ENCODE measurements around the gene POC1A.

DNA sequence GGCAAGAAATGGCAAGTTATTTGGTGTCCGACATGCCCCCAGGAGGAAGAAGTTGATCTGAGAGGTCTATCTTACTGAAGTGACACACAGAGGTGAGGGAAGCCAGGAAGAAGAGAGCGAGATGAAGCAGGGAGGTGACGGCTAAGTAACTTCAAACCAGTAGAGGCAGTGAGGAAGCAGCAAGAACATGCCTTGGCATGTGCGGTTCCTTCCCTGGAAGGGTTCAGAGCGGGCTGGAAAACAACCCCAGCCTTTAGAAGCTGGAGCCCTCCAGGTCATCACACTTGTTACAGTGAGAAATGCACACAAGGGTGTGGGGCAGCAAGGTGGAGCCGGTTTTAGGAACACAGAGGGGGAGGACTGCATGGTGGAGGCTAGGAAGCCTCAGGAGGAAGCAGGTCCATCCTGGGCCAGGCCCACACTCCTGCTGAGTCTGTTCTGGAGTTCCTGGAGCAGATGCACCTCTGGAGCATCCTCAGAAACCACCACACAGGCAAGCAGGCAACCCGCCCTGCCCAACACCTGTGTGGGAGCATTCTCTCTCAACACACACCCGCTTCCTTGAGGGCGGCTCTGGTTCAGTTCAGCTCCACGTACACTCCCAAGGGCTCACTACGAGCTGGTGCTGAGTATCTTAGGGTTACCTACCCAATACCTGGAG lies 47.1 kb downstream of the POC1A start:
- TF ChIP-seq POLR2A (IDR thresholded peaks at IDR 0.05), result no peak
- TF ChIP-seq, protein P1, sequence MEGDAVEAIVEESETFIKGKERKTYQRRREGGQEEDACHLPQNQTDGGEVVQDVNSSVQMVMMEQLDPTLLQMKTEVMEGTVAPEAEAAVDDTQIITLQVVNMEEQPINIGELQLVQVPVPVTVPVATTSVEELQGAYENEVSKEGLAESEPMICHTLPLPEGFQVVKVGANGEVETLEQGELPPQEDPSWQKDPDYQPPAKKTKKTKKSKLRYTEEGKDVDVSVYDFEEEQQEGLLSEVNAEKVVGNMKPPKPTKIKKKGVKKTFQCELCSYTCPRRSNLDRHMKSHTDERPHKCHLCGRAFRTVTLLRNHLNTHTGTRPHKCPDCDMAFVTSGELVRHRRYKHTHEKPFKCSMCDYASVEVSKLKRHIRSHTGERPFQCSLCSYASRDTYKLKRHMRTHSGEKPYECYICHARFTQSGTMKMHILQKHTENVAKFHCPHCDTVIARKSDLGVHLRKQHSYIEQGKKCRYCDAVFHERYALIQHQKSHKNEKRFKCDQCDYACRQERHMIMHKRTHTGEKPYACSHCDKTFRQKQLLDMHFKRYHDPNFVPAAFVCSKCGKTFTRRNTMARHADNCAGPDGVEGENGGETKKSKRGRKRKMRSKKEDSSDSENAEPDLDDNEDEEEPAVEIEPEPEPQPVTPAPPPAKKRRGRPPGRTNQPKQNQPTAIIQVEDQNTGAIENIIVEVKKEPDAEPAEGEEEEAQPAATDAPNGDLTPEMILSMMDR (IDR thresholded peaks at IDR 0.05), result no peak
